A673 (cell line): ENCODE results near the gene TOR4A. TPM values are rescaled to one million over a fixed set of nuclear protein-coding genes. Genes with fewer than 3 reads are reported as not detected.

ENCODE experiments used
- BruUV-seq: library from RNA; stranded (reverse); fragments of 400-500 nt; replicated peaks from 2 replicates; lab custom pipeline; 2021; lab: Mats Ljungman, UMichigan
- CTCF ChIA-PET: fragments of 300-600 bp; sonication (Branson Sonifier 250); formaldehyde crosslinking; loops from one replicate; lab custom pipeline; 2022; ENCODE audit warnings: antibody characterized with exemption; lab: Charles Lee
- POLR2A ChIA-PET: fragments of 300-600 bp; sonication (Branson Sonifier 250); formaldehyde crosslinking; loops from one replicate; lab custom pipeline; 2022; ENCODE audit warnings: antibody characterized with exemption; ENCODE audit not compliant: low non-redundant PET; lab: Charles Lee
- DNase-seq: peaks from one replicate; pipeline ENCODE4 v3.0.0-alpha.2; 2015; ENCODE audit warnings: low spot score
- H3K27ac ChIP-seq: fragments of 200-600 bp; sonication (generic); 2 replicates; pipeline ENCODE4 v1.5.1; 2016; ENCODE audit warnings: mixed run types, low read depth, mild to moderate bottlenecking, mixed read lengths, antibody characterized with exemption, low read length; ENCODE audit not compliant: poor library complexity, severe bottlenecking
- H3K27me3 ChIP-seq: fragments of 200-600 bp; sonication (generic); replicated peaks from 2 replicates; pipeline ENCODE4 v1.6.1; 2017; ENCODE audit warnings: mixed run types, low read depth, mild to moderate bottlenecking, mixed read lengths, antibody characterized with exemption, low read length; ENCODE audit not compliant: insufficient read depth, poor library complexity
- H3K36me3 ChIP-seq: fragments of 200-600 bp; sonication (generic); 2 replicates; pipeline ENCODE4 v1.6.1; 2016; ENCODE audit warnings: mixed run types, mild to moderate bottlenecking, mixed read lengths, antibody characterized with exemption, low read length; ENCODE audit not compliant: insufficient read depth, poor library complexity, severe bottlenecking
- H3K4me1 ChIP-seq: fragments of 200-600 bp; sonication (generic); 2 replicates; pipeline ENCODE4 v1.6.1; 2017; ENCODE audit warnings: mixed run types, mild to moderate bottlenecking, mixed read lengths, antibody characterized with exemption, low read length; ENCODE audit not compliant: insufficient read depth, poor library complexity, severe bottlenecking
- H3K4me3 ChIP-seq: fragments of 200-600 bp; sonication (generic); 2 replicates; pipeline ENCODE4 v1.5.1; 2016; ENCODE audit warnings: low read depth, mixed run types, mild to moderate bottlenecking, mixed read lengths, low read length; ENCODE audit not compliant: poor library complexity, severe bottlenecking
- H3K9me3 ChIP-seq: fragments of 200-600 bp; sonication (generic); 2 replicates; pipeline ENCODE4 v1.6.1; 2016; ENCODE audit warnings: mixed run types, low read depth, mild to moderate bottlenecking, mixed read lengths, antibody characterized with exemption, low read length; ENCODE audit not compliant: poor library complexity, severe bottlenecking
- EZH2 ChIP-seq: fragments of 200-600 bp; sonication (generic); IDR thresholded peaks from 2 replicates; pipeline ENCODE4 v1.6.1; 2017; ENCODE audit warnings: borderline replicate concordance, low read depth, mild to moderate bottlenecking, mixed read lengths, antibody characterized with exemption, low read length; ENCODE audit not compliant: poor library complexity, severe bottlenecking
- intact Hi-C: fragments of 100-400 bp; cut with micrococcal nuclease; formaldehyde crosslinking; loops from one replicate; pipeline ENCODE4 v1.10.0; 2022; ENCODE audit not compliant: unreplicated experiment
- total RNA-seq: library from RNA; stranded (reverse); gene quantifications from 2 replicates; pipeline ENCODE4 v1.2.3, GENCODE V29; 2021
- TF ChIP-seq, protein P1 (sequence below): fragments of 300-800, 200-600 bp; sonication (generic); conservative IDR thresholded peaks from 2 replicates; pipeline ENCODE4 v1.5.1; 2017; ENCODE audit warnings: low read depth, mild to moderate bottlenecking, antibody characterized with exemption, low read length, moderate library complexity, mixed read lengths

Gene TOR4A
- total RNA-seq, 1 experiment from 2014 or later: 0.82 TPM

DNA sequence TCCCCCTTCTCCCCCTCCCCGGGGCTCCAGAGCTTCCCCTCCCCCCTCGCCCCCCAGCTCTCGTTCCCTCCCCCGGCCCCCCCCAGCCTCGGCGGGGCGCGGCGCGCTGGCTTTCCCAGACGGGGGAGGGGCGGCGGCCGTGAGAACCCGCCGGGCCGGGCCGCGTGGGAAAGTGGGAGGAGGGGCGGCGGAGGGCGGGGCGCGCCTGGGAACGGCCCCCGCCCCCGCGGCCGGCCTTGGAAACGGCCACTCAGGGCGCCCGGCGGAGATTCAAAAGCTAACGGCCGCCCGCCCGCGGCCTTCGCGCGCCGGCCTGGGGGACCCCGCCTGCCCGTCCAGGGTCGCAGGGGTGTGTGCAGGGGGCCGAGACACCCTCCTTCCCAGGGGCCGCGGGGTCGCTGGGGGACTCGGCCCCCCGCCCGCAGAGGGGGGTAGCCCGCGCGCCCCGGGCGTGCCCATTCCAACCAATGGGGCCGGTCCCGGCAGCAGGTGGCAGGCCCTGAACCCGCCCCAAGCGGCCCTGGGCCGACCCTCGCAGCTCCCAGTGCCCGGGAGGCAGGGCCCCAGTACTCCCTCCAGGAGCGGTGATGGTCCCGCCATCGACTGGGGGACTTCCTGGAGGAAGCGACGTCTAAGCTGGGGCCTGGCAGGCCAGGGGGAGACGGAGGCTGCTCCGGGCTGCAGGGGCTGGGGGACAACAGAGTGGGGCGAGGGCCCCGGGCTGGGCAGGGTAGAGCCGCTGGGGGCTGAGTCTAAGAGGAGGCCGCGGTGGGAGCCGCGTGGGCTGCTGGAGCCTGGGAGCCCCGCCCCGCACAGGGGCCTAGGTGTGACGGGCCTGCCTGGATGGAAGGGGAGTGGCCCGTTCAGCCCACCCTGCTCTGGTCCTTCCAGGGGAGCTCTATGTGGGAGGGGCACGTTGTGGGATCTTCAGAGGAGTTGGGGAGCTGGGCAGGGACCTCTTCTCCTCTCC, 38.8 kb downstream of the TOR4A start:
- no peak for TF ChIP-seq EZH2
- TF ChIP-seq, protein P1, sequence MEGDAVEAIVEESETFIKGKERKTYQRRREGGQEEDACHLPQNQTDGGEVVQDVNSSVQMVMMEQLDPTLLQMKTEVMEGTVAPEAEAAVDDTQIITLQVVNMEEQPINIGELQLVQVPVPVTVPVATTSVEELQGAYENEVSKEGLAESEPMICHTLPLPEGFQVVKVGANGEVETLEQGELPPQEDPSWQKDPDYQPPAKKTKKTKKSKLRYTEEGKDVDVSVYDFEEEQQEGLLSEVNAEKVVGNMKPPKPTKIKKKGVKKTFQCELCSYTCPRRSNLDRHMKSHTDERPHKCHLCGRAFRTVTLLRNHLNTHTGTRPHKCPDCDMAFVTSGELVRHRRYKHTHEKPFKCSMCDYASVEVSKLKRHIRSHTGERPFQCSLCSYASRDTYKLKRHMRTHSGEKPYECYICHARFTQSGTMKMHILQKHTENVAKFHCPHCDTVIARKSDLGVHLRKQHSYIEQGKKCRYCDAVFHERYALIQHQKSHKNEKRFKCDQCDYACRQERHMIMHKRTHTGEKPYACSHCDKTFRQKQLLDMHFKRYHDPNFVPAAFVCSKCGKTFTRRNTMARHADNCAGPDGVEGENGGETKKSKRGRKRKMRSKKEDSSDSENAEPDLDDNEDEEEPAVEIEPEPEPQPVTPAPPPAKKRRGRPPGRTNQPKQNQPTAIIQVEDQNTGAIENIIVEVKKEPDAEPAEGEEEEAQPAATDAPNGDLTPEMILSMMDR: no peak
- Histone ChIP-seq H3K4me3 (peak overlapping the region; percentile 18), H3K27me3 (no peaks in the 10 kb centered on the region), H3K36me3 (no peaks in the 10 kb centered on the region), H3K4me1 (peaks cover 21% of the 10 kb centered on the region), H3K9me3 (no peaks in the 10 kb centered on the region), H3K27ac (no peak overlapping the region)
- intact Hi-C loops: no loop called here
- no TSS peak for BruUV-seq
- CTCF ChIA-PET: interaction anchor here (0.6 kb wide), 1 partner anchor 107 kb away, joined by 3 read pairs; the partner anchor contains the start of genes EXD3 and NOXA1
- POLR2A ChIA-PET: no interaction called here
- peak; percentile 56 for DNase-seq

DNA sequence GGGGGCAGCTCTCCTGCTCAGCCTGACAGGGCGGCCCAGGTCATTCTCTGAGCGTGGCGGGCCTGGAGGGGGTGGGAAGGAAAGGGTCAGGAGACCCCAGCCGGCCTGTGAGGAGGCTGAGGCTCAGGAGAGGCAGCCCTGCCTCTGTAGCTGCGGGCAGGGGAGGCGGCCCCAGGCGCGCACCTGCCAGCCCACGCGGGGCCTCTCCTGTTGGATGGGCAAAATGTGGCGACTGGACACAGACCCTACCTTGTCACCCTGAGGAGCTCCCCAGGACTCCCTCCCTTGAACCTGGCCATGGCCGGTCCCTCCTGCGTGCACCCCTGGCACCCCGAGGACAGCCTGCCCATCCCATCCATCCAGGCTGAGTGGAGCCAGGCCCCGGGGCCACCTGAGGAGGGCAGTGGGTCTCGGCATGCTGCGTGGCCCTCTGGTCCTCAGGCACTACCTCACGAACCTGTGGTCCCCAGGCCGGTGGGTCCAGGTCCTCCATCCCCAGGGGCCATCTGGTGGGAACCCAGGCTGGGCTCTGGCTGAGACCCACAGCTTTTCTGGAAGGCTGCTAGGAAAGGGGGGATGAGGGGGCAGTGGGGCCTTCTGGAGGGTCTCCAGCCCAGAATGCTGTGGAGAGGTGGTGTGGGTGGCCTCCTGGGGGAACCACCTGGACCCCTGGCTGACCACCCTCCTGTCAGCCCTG, 39.6 kb downstream of the TOR4A start:
- peaks cover 21% of the 10 kb centered on the region for H3K4me1 ChIP-seq
- no peaks in the 10 kb centered on the region for H3K9me3 ChIP-seq
- intact Hi-C loops: no loop called here
- no TSS peak for BruUV-seq
- no peak for DNase-seq
- H3K27ac ChIP-seq: no peak overlapping the region
- TF ChIP-seq, protein P1: no peak
- no peak for TF ChIP-seq EZH2
- ChIA-PET CTCF (interaction anchor here (0.6 kb wide), 1 partner anchor 57 kb away, joined by 3 read pairs; no protein-coding TSS in a partner anchor), POLR2A (no interaction called here)
- H3K36me3 ChIP-seq: no peaks in the 10 kb centered on the region
- H3K27me3 ChIP-seq: no peaks in the 10 kb centered on the region
- no peak overlapping the region for H3K4me3 ChIP-seq

DNA sequence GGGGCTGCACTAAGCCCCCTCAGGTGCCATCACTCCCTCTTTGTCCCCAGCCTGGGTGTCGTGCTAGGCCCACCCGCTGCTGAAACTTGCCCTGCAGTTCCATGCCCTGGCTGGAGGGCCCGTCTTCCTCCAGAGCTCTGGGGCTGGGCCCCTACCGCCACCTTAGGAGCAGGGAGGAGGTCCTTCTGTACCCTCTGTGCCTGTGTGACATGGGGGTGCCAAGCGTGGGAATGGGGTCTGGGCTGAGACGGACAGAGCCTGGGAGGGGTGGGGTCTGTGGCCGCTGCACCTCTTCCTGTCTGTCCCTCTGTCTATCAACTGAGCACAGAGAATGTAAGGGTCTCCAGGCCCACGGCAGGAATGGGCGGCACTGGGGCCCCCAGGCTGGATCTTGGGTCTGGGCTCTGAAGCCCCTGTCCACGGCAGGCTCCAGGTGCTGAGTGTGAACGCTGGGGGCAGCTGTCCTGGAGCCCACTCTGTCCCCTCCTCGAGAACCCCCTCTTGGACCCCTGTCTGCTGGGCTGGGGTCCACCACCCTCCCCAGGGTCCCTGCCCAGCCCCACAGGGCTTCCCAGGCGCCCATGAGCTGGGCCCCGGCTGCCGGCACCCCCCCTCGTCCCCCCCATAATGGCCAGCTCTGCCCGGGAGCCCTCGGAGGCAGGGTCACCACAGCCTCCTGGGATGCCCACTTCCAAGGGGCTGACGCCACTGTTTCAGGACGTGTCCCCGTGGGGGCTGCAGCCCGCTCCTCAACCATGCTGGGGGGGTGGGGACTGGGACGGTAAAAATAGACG, 40.4 kb downstream of the TOR4A start:
- ChIA-PET POLR2A (interaction anchor here (0.5 kb wide), 1 partner anchor 126 kb away, joined by 3 read pairs; no protein-coding TSS in a partner anchor), CTCF (interaction anchor here (0.6 kb wide), 1 partner anchor 28 kb away, joined by 3 read pairs; no protein-coding TSS in a partner anchor)
- H3K27ac ChIP-seq: no peak overlapping the region
- no peak for DNase-seq
- intact Hi-C loops: no loop called here
- TF ChIP-seq, protein P1: no peak
- no peak for TF ChIP-seq EZH2
- no TSS peak for BruUV-seq
- H3K36me3 ChIP-seq: no peaks in the 10 kb centered on the region
- H3K4me3 ChIP-seq: no peak overlapping the region
- H3K27me3 ChIP-seq: no peaks in the 10 kb centered on the region
- H3K9me3 ChIP-seq: no peaks in the 10 kb centered on the region
- H3K4me1 ChIP-seq: peaks cover 21% of the 10 kb centered on the region
